GM12891 (cell line): ENCODE data around the gene FAF2.

ENCODE experiments used
- DNase-seq: peaks from one replicate; pipeline ENCODE4 v3.0.0; 2011; ENCODE audit warnings: low spot score; ENCODE audit not compliant: insufficient read length
- FAIRE-seq: peaks from 2 replicates; lab custom pipeline; 2011; peaks lifted over from hg19 to GRCh38; lab: Jason Lieb, UNC
- PAX5 ChIP-seq: IDR thresholded peaks from 2 replicates; pipeline ENCODE4 v1.6.1; 2011; ENCODE audit warnings: low read length, moderate library complexity, mild to moderate bottlenecking; ENCODE audit not compliant: insufficient read depth, severe bottlenecking
- POLR2A ChIP-seq: IDR thresholded peaks from 2 replicates; pipeline ENCODE4 v1.6.1; 2011; ENCODE audit warnings: low read depth, low read length, control low read depth
- POLR2AphosphoS5 ChIP-seq: IDR thresholded peaks from 2 replicates; pipeline ENCODE4 v1.6.1; 2011; ENCODE audit warnings: low read depth, low read length, control low read depth
- POU2F2 ChIP-seq: IDR thresholded peaks from 2 replicates; pipeline ENCODE4 v1.6.1; 2011; ENCODE audit warnings: low read depth, mild to moderate bottlenecking, control low read depth, low read length, moderate library complexity
- SPI1 ChIP-seq: IDR thresholded peaks from 2 replicates; pipeline ENCODE4 v1.6.1; 2011; ENCODE audit warnings: low read depth, low read length, control low read depth
- TAF1 ChIP-seq: IDR thresholded peaks from 2 replicates; pipeline ENCODE4 v1.6.1; 2011; ENCODE audit warnings: low read depth, low read length, control low read depth

Gene FAF2

GRCh38 chr5:176499273-176499672, 51.1 kb downstream of the FAF2 start:
- no peak for TF ChIP-seq POU2F2
- no peak for TF ChIP-seq SPI1
- TF ChIP-seq PAX5 = no peak
- TF ChIP-seq TAF1 = no peak
- TF ChIP-seq POLR2A = no peak
- no peak for DNase-seq
- no peak for FAIRE-seq

- no peak for TF ChIP-seq PAX5
- TF ChIP-seq SPI1 = no peak
- FAIRE-seq (no peak), DNase-seq (no peak)
These were observed 52.3 kb downstream of the FAF2 start for GRCh38 chr5:176500511-176500910.

- TF ChIP-seq POLR2AphosphoS5 (no peak), PAX5 (no peak), TAF1 (no peak), POLR2A (no peak), SPI1 (no peak), POU2F2 (no peak)
- no peak for FAIRE-seq
- DNase-seq = no peak
These were observed 53.1 kb downstream of the FAF2 start for GRCh38 chr5:176501333-176501732.

- TF ChIP-seq TAF1 (no peak), SPI1 (no peak), POU2F2 (no peak), POLR2A (no peak), PAX5 (no peak), POLR2AphosphoS5 (no peak)
- FAIRE-seq (no peak), DNase-seq (no peak)
These were observed 55.3 kb downstream of the FAF2 start for GRCh38 chr5:176503496-176503895.

- DNase-seq (no peak), FAIRE-seq (no peak)
- TF ChIP-seq POLR2AphosphoS5 = no peak
- TF ChIP-seq SPI1 = no peak
- TF ChIP-seq PAX5 = no peak
- TF ChIP-seq POU2F2 = no peak
- no peak for TF ChIP-seq TAF1
- TF ChIP-seq POLR2A = no peak
These were observed 59.7 kb downstream of the FAF2 start for GRCh38 chr5:176507911-176508310.

GRCh38 chr5:176508603-176509002, 60.4 kb downstream of the FAF2 start:
- TF ChIP-seq POU2F2 (no peak), TAF1 (no peak), SPI1 (no peak), POLR2AphosphoS5 (no peak), POLR2A (no peak)
- FAIRE-seq (no peak), DNase-seq (no peak)

GRCh38 chr5:176513788-176514187, 65.6 kb downstream of the FAF2 start:
- no peak for FAIRE-seq
- no peak for TF ChIP-seq POLR2AphosphoS5
- no peak for TF ChIP-seq POLR2A
- no peak for TF ChIP-seq PAX5
- TF ChIP-seq TAF1 = no peak
- no peak for TF ChIP-seq SPI1
- no peak for TF ChIP-seq POU2F2
- DNase-seq = no peak

- DNase-seq = no peak
- no peak for TF ChIP-seq POU2F2
- no peak for TF ChIP-seq SPI1
- no peak for TF ChIP-seq POLR2AphosphoS5
- TF ChIP-seq PAX5 = no peak
- TF ChIP-seq TAF1 = no peak
- no peak for TF ChIP-seq POLR2A
- FAIRE-seq = no peak
These were observed 66.2 kb downstream of the FAF2 start for GRCh38 chr5:176514244-176514950.

GRCh38 chr5:176515396-176515795, 67.2 kb downstream of the FAF2 start:
- FAIRE-seq = no peak
- TF ChIP-seq PAX5 (no peak), SPI1 (no peak)
- no peak for DNase-seq

- TF ChIP-seq POLR2A (no peak), TAF1 (no peak), PAX5 (no peak), POU2F2 (no peak), SPI1 (no peak), POLR2AphosphoS5 (no peak)
- FAIRE-seq (no peak), DNase-seq (no peak)
These were observed 69.0 kb downstream of the FAF2 start for GRCh38 chr5:176517053-176517661.
